Uterus (tissue), 4 donors: ENCODE measurements around the gene OR1L1. TPM values are rescaled to one million over a fixed set of nuclear protein-coding genes. Genes with fewer than 3 reads are reported as not detected.
A peak's percentile ranks its signal among the peaks of the same experiment; 100 is the strongest.

Source experiments
- DNase-seq, 2 donors: peaks; one replicate each; pipeline ENCODE4 v3.0.0-alpha.2; 2019 to 2020
- H3K27ac ChIP-seq, 2 donors: fragments of 200-600 bp; sonication (generic); 1 replicate in 1 of 2; 2 replicates in 1 of 2; pipeline ENCODE4 v1.5.1; 2016 to 2018
- H3K27me3 ChIP-seq, 2 donors: fragments of 200-600 bp; sonication (generic); one replicate each; pipeline ENCODE4 v1.5.1; 2018 to 2019; ENCODE audit warnings: control low read depth in 1 of 2
- H3K36me3 ChIP-seq, 2 donors: fragments of 200-600 bp; sonication (generic); one replicate each; pipeline ENCODE4 v1.5.1; 2019; ENCODE audit warnings: control low read depth in 1 of 2
- H3K4me1 ChIP-seq, 2 donors: fragments of 200-600 bp; sonication (generic); one replicate each; pipeline ENCODE4 v1.5.1; 2018 to 2019; ENCODE audit warnings: control low read depth in 1 of 2
- H3K4me3 ChIP-seq, 2 donors: fragments of 200-600 bp; sonication (generic); 1 replicate in 1 of 2; 2 replicates in 1 of 2; pipeline ENCODE4 v1.5.1; 2018 to 2019; ENCODE audit warnings: mild to moderate bottlenecking in 1 of 2
- H3K9me3 ChIP-seq, 2 donors: fragments of 200-600 bp; sonication (generic); one replicate each; pipeline ENCODE4 v1.5.1; 2019; ENCODE audit warnings: control low read depth in 1 of 2
- POLR2A ChIP-seq, 2 donors: fragments of 450-650 bp; IDR thresholded peaks; one replicate each; pipeline ENCODE4 v1.6.1; 2016; ENCODE audit warnings: antibody characterized with exemption in 2 of 2, mild to moderate bottlenecking in 1 of 2, moderate library complexity in 1 of 2
- intact Hi-C: fragments of 100-400 bp; cut with DNase I; formaldehyde crosslinking; loops from one replicate; pipeline ENCODE4 v1.15.1; 2023; ENCODE audit warnings: low total_unique reads
- total RNA-seq, 4 donors: library from RNA; depleted of rRNA in 3 of 4; stranded (reverse); fragments of >200 nt in 3 of 4; gene quantifications; one replicate each; pipeline versions ENCODE4 v1.1.0 to v1.2.4, GENCODE V29; 2014 to 2023
- TF ChIP-seq, protein P1 (sequence below), 4 experiments: fragments of 200-600 bp in 2 of 4; fragments of 450-650 bp in 2 of 4; sonication (generic) in 2 of 4; IDR thresholded peaks; one replicate each; pipeline ENCODE4 v1.5.1; 2016 to 2019; ENCODE audit warnings: antibody characterized with exemption in 4 of 4, mild to moderate bottlenecking in 2 of 4, moderate library complexity in 1 of 4
- donor health status: DM: yes; HTN: yes; CAD: no.

Gene OR1L1, protein sequence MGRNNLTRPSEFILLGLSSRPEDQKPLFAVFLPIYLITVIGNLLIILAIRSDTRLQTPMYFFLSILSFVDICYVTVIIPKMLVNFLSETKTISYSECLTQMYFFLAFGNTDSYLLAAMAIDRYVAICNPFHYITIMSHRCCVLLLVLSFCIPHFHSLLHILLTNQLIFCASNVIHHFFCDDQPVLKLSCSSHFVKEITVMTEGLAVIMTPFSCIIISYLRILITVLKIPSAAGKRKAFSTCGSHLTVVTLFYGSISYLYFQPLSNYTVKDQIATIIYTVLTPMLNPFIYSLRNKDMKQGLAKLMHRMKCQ
- not detected for total RNA-seq

DNA sequence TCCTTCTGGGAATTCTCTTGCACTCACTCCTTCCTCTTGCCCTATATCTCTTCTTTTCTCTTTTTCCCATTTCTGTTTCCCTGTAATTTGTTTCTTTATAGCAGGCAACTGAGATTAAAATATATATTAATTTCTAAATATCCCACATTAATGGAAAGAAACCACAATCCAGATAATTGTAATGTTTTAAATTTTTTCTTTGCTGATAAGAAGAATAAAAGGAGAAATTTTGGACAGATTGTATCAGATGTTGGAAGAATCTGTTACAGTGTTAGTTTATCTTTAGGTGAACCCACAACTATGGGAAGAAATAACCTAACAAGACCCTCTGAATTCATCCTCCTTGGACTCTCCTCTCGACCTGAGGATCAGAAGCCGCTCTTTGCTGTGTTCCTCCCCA lies at the start of gene OR1L1:
Gene OR1L1, plus strand, starts transcription at position 301 of the 400 bp plus-strand sequence. Its CDS starts 0 bp downstream, at position 301.
- DNase-seq = no peak
- Histone ChIP-seq H3K27me3 (no peaks in the 10 kb centered on the region), H3K36me3 (no peaks in the 10 kb centered on the region), H3K27ac (no peak within 1 kb of the TSS), H3K4me1 (no peaks in the 10 kb centered on the region), H3K4me3 (no peak within 1 kb of the TSS), H3K9me3 (no peaks in the 10 kb centered on the region)
- TF ChIP-seq POLR2A (IDR thresholded peaks at IDR 0.05) = no peak
- TF ChIP-seq, protein P1, sequence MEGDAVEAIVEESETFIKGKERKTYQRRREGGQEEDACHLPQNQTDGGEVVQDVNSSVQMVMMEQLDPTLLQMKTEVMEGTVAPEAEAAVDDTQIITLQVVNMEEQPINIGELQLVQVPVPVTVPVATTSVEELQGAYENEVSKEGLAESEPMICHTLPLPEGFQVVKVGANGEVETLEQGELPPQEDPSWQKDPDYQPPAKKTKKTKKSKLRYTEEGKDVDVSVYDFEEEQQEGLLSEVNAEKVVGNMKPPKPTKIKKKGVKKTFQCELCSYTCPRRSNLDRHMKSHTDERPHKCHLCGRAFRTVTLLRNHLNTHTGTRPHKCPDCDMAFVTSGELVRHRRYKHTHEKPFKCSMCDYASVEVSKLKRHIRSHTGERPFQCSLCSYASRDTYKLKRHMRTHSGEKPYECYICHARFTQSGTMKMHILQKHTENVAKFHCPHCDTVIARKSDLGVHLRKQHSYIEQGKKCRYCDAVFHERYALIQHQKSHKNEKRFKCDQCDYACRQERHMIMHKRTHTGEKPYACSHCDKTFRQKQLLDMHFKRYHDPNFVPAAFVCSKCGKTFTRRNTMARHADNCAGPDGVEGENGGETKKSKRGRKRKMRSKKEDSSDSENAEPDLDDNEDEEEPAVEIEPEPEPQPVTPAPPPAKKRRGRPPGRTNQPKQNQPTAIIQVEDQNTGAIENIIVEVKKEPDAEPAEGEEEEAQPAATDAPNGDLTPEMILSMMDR (IDR thresholded peaks at IDR 0.05) = no peak
- intact Hi-C loops = no loop called here

DNA sequence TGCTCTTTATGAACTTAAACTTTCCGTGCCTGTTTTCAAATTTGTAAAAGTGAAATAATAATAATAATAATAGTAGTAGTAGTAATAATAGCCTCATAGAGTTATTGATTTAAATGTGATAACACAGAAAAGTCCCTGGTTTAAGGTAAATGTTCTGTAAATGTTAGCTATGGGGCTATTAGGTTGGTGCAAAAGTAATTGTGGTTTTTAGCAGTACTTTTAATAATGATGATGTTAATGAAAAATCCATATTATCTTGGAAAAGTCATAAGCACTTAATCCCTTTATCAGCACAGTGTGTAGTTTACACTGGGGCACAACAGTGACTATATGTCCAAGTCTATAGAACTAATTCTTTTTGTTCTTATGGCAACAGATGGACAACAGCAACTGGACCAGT lies 47.2 kb upstream of the OR1L1 start, which contains the start of gene OR1Q1:
Gene OR1Q1, plus strand, starts transcription at position 377 of the 400 bp plus-strand sequence. Its CDS starts 0 bp downstream, at position 377.
- DNase-seq = no peak
- H3K36me3 ChIP-seq = peaks cover 0 to 2% of the 10 kb centered on the region in 2 donors
- no peaks in the 10 kb centered on the region for H3K9me3 ChIP-seq
- H3K4me3 ChIP-seq = no peak within 1 kb of the TSS
- intact Hi-C loops = no loop called here
- TF ChIP-seq POLR2A (IDR thresholded peaks at IDR 0.05) = no peak
- TF ChIP-seq, protein P1 (IDR thresholded peaks at IDR 0.05) = no peak
- H3K27ac ChIP-seq = no peak within 1 kb of the TSS
- H3K27me3 ChIP-seq = no peaks in the 10 kb centered on the region
- no peaks in the 10 kb centered on the region for H3K4me1 ChIP-seq

DNA sequence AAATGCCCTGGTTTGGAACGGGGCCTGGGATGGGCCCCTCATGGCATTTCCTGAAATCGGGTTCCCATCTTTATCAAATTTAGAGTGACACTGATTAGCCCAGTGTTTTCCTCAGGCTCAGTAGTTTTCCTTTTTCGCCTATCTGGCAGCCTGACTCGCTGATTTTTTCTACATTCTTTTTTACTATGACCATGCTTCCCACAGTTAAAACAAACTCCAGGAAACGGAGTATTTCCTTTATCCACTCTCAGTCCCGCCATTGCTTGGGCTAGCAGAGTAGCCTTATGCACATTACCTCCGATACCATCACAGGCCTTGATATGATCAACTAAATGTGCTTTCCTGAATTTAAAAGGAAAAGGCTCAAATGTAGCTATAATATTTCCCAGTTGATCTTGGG lies 41.5 kb upstream of the OR1L1 start:
- no peaks in the 10 kb centered on the region for H3K36me3 ChIP-seq
- no peak for DNase-seq
- no peaks in the 10 kb centered on the region for H3K4me1 ChIP-seq
- H3K4me3 ChIP-seq = no peak overlapping the region
- intact Hi-C loops = no loop called here
- no peaks in the 10 kb centered on the region for H3K27me3 ChIP-seq
- TF ChIP-seq POLR2A (IDR thresholded peaks at IDR 0.05) = no peak
- TF ChIP-seq, protein P1 (IDR thresholded peaks at IDR 0.05) = no peak
- no peaks in the 10 kb centered on the region for H3K9me3 ChIP-seq
- no peak overlapping the region for H3K27ac ChIP-seq

DNA sequence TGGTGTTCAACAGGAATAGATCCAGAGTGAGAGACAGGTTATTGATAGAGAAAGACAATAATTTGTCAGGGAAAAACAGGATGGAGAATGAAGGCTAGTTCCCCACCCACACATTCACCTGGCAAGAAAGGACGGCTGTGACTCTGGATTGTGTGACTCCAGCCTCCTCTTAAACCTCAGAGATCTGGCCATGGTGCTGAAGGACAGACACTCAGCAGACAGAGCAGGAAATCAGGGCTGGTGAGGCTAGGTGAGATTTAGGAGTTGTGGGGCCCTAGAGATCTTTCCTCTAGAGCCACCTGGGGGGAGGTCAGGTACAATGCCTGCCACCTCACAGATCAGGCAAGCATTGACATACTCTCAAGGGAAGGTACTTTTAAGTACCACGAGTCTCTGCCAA lies 19.3 kb upstream of the OR1L1 start:
- no peak for DNase-seq
- Histone ChIP-seq H3K9me3 (no peaks in the 10 kb centered on the region), H3K4me3 (no peak overlapping the region), H3K36me3 (no peaks in the 10 kb centered on the region), H3K27me3 (no peaks in the 10 kb centered on the region), H3K4me1 (no peaks in the 10 kb centered on the region), H3K27ac (no peak overlapping the region)
- intact Hi-C loops = no loop called here
- no peak for TF ChIP-seq POLR2A (IDR thresholded peaks at IDR 0.05)
- TF ChIP-seq, protein P1 (IDR thresholded peaks at IDR 0.05) = no peak

DNA sequence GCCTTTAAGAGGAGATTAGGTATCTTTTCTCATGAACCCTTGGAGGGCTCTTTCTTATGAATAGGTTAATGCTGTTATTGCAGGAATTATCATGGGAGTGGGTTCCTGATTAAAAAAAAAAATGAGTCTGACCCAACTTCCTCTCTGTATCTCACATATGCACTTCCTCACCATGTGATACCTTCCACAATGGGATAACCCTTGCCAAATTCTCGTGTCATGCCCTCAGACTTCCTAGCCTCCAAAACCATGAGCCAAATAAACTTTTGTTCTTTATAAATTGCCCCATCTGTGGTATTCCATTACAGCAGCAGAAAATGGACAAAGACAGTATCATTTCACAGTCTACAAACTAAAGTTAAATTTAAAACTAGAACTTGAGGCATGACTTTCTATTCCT lies 5.1 kb upstream of the OR1L1 start:
- TF ChIP-seq, protein P1 (IDR thresholded peaks at IDR 0.05) = no peak
- TF ChIP-seq POLR2A (IDR thresholded peaks at IDR 0.05) = no peak

More for the DNA sequence above, 5.1 kb upstream of the OR1L1 start:
- peak in 1 of 2 donors; percentile 16 for DNase-seq
- no peaks in the 10 kb centered on the region for H3K9me3 ChIP-seq
- H3K4me3 ChIP-seq = no peak overlapping the region
- H3K36me3 ChIP-seq = no peaks in the 10 kb centered on the region
- H3K27ac ChIP-seq = no peak overlapping the region
- H3K4me1 ChIP-seq = no peaks in the 10 kb centered on the region
- no peaks in the 10 kb centered on the region for H3K27me3 ChIP-seq
- intact Hi-C loops = no loop called here
